K562 (cell line): ENCODE measurements around the gene IL6R. TPM values are rescaled to one million over a fixed set of nuclear protein-coding genes. Genes with fewer than 3 reads are reported as not detected.

ENCODE experiments used
- ATAC-seq: fragments of 200-7000 bp; cut with Tn5 transposase; 3 replicates; pipeline ENCODE4 v1.9.1; 2020; ENCODE audit warnings: moderate library complexity
- BruUV-seq: library from RNA; stranded (reverse); fragments of 400-500 nt; replicated peaks from 2 replicates; lab custom pipeline; 2021; lab: Mats Ljungman, UMichigan
- CTCF ChIA-PET: fragments of 300-600 bp; formaldehyde crosslinking; extraction: SDS; loops from one replicate; lab custom pipeline; 2021; ENCODE audit warnings: low intra/inter-chr PET ratio; lab: Yijun Ruan, JAX
- POLR2A ChIA-PET: fragments of 300-600, 350-650 bp; sonication (Branson Sonifier 250); formaldehyde crosslinking; extraction: SDS; loops from one replicate; lab custom pipeline; 2021; ENCODE audit warnings: antibody characterized with exemption, inconsistent platforms; lab: Yijun Ruan, JAX
- DNase-seq, 4 experiments: peaks; one replicate each; pipeline versions ENCODE4 v3.0.0 to v3.0.0-alpha.2; 2011 to 2018; ENCODE audit warnings: low spot score in 3 of 4, mixed read lengths in 3 of 4; ENCODE audit errors: extremely low read depth in 1 of 4
- FAIRE-seq: peaks from 2 replicates; lab custom pipeline; 2011; peaks lifted over from hg19 to GRCh38; lab: Jason Lieb, UNC
- H2AFZ ChIP-seq: 2 replicates; pipeline ENCODE4 v1.6.0; 2011; ENCODE audit warnings: low read depth, low read length, control low read depth, inconsistent platforms
- H3K27ac ChIP-seq: fragments of 200-600 bp; 3 replicates; pipeline ENCODE4 v1.8.0; 2011; ENCODE audit warnings: low read depth, mild to moderate bottlenecking, control low read depth, inconsistent platforms, low read length, moderate library complexity, mixed read lengths; ENCODE audit errors: extremely low read depth
- H3K27me3 ChIP-seq, 2 experiments: fragments of 300-600 bp in 1 of 2; 2 replicates in 1 of 2; 3 replicates in 1 of 2; pipeline versions ENCODE4 v1.6.0 to v1.8.0; 2011; ENCODE audit warnings: inconsistent platforms in 2 of 2, low read length in 2 of 2, mild to moderate bottlenecking in 1 of 2, mixed read lengths in 1 of 2, moderate library complexity in 1 of 2; ENCODE audit not compliant: control insufficient read depth in 2 of 2, insufficient read depth in 2 of 2
- H3K36me3 ChIP-seq: fragments of 300-600 bp; 3 replicates; pipeline ENCODE4 v1.8.0; 2011; ENCODE audit warnings: mild to moderate bottlenecking, low read length, inconsistent platforms; ENCODE audit not compliant: control insufficient read depth, insufficient read depth
- H3K4me1 ChIP-seq, 2 experiments: fragments of 200-600 bp in 1 of 2; replicated peaks in 1 of 2; 2 replicates in 1 of 2; 3 replicates in 1 of 2; pipeline versions ENCODE4 v1.5.1 to v1.8.0; 2011; ENCODE audit warnings: inconsistent platforms in 2 of 2, low read length in 2 of 2, mild to moderate bottlenecking in 1 of 2, mixed read lengths in 1 of 2, moderate library complexity in 1 of 2; ENCODE audit not compliant: control insufficient read depth in 2 of 2, insufficient read depth in 2 of 2
- H3K4me2 ChIP-seq: 2 replicates; pipeline ENCODE4 v1.6.1; 2011; ENCODE audit warnings: low read length, control low read depth, inconsistent platforms, mixed read lengths; ENCODE audit not compliant: insufficient read depth
- H3K4me3 ChIP-seq: fragments of 200-600 bp; sonication (generic), shearing (Covaris generic); 2 replicates; pipeline ENCODE4 v1.5.1; 2016; ENCODE audit warnings: control low read depth, inconsistent platforms
- H3K79me2 ChIP-seq: fragments of 200-600 bp; 3 replicates; pipeline ENCODE4 v1.8.0; 2011; ENCODE audit warnings: low read length, inconsistent platforms; ENCODE audit not compliant: control insufficient read depth, insufficient read depth
- H3K9ac ChIP-seq, 2 experiments: 2 replicates each; pipeline versions ENCODE4 v1.6.0 to v1.6.1; 2011; ENCODE audit warnings: low read depth in 2 of 2, low read length in 2 of 2, control low read depth in 1 of 2, inconsistent platforms in 1 of 2, mild to moderate bottlenecking in 1 of 2, mixed read lengths in 1 of 2; ENCODE audit not compliant: insufficient read depth in 1 of 2
- H3K9me1 ChIP-seq: one replicate; pipeline ENCODE4 v1.6.0; 2011; ENCODE audit warnings: inconsistent platforms, mild to moderate bottlenecking, low read length, moderate library complexity; ENCODE audit not compliant: control insufficient read depth, insufficient read depth
- H3K9me3 ChIP-seq: replicated peaks from 2 replicates; pipeline ENCODE4 v1.5.1; 2011; ENCODE audit warnings: low read depth, low read length, inconsistent platforms; ENCODE audit not compliant: control insufficient read depth, insufficient read depth
- H4K20me1 ChIP-seq: replicated peaks from 2 replicates; pipeline ENCODE4 v1.6.1; 2011; ENCODE audit warnings: low read length, inconsistent platforms, mixed read lengths; ENCODE audit not compliant: control insufficient read depth, insufficient read depth
- STAT5A ChIP-seq: IDR thresholded peaks from 2 replicates; pipeline ENCODE4 v1.6.1; 2012; ENCODE audit warnings: low read length, inconsistent platforms, borderline replicate concordance
- ZBTB40 ChIP-seq, 2 experiments: fragments of 450-650 bp in 1 of 2; sonication (generic) in 1 of 2; formaldehyde crosslinking in 1 of 2; IDR thresholded peaks; 2 replicates each; pipeline versions ENCODE4 v1.7.1 to v1.9.0; 2016 to 2022; ENCODE audit warnings: inconsistent platforms in 1 of 2, mild to moderate bottlenecking in 1 of 2, missing genetic modification reagents in 1 of 2
- ZBTB43 ChIP-seq: sonication (generic); formaldehyde crosslinking; IDR thresholded peaks from 2 replicates; pipeline ENCODE4 v1.8.0; 2023; ENCODE audit warnings: mild to moderate bottlenecking, missing genetic modification reagents
- ZNF668 ChIP-seq: fragments of 250-450 bp; sonication (Bioruptor Pico); IDR thresholded peaks from 2 replicates; pipeline ENCODE4 v1.8.0; 2022; ENCODE audit warnings: mild to moderate bottlenecking, inconsistent platforms
- WGBS: fragments of 100-300 bp; shearing (Covaris generic); methylation state at CpG from one replicate; pipeline ENCODE4 v1.1.6; 2016; ENCODE audit warnings: low coverage, mixed read lengths; ENCODE audit not compliant: insufficient coverage; ENCODE audit errors: missing lambda C conversion rate; 5-methylcytosine and 5-hydroxymethylcytosine counted together
- in situ Hi-C: fragments of 300-500 bp; cut with MboI; formaldehyde crosslinking; loops from 4 replicates; pipeline ENCODE4 v1.15.0; 2018; ENCODE audit warnings: inconsistent platforms, mixed read lengths
- intact Hi-C: fragments of 100-400 bp; cut with micrococcal nuclease; formaldehyde crosslinking; loops from 2 replicates; pipeline ENCODE4 v1.14.2; 2022
- polyA plus RNA-seq, 8 experiments: library from polyadenylated mRNA; depleted of rRNA in 4 of 8; stranded (reverse) in 5 of 8; unstranded in 3 of 8; fragments of >200 nt; fragmentation: Nextera tagmentation in 2 of 8; fragmentation: Illumina TruSeq in 1 of 8; extraction: Ambion mirVana in 2 of 8; extraction: Trizol in 1 of 8; gene quantifications; 2 replicates each; pipeline versions ENCODE4 v1.2.1 to v1.2.3, GENCODE V29; 2011 to 2014; ENCODE audit warnings: inconsistent platforms in 1 of 8, missing spikeins in 1 of 8
- total RNA-seq, 7 experiments: library from RNA; depleted of rRNA in 6 of 7; stranded (reverse); fragments of >200 nt in 6 of 7; fragmentation: Illumina TruSeq in 2 of 7; extraction: Trizol in 2 of 7; gene quantifications; 2 replicates each; pipeline versions ENCODE4 v1.2.1 to v1.2.3, GENCODE V29; 2011 to 2021; ENCODE audit warnings: low replicate concordance in 1 of 7

IL6R gene
- total and polyA plus RNA-seq, 9 of the 15 experiments (the other 6 are each of a cell fraction or from before 2014, with no cell fraction given): 0.05 to 1.1 (median 0.11) TPM; not detected in 2

GRCh38 chr1:154489695-154490274 is 84.6 kb downstream of the IL6R start:
- Histone ChIP-seq H3K36me3 (no peaks in the 10 kb centered on the region), H3K4me2 (no peak overlapping the region), H3K27me3 (0 out of 5 replicates have a peak, but pooled peaks cover 0 to 3% of the 10 kb centered on the region in 2 experiments), H3K4me3 (no peak overlapping the region), H3K4me1 (peaks cover 14 to 33% of the 10 kb centered on the region in 2 experiments), H4K20me1 (no peaks in the 10 kb centered on the region), H3K9me3 (no peaks in the 10 kb centered on the region), H3K9ac (no peak overlapping the region), H3K79me2 (no peaks in the 10 kb centered on the region), H3K27ac (no peak overlapping the region), H3K9me1 (peaks cover 3% of the 10 kb centered on the region), H2AFZ (no peak overlapping the region)
- no peak for FAIRE-seq
- TF ChIP-seq ZNF668 (no peak), STAT5A (no peak), ZBTB40 (IDR thresholded peaks at IDR 0.05) (peak; percentile 68), ZBTB40 (CRISPR knock-in tag; IDR thresholded peaks at IDR 0.05) (no peak), ZBTB43 (no peak)
- in situ Hi-C loops (loop anchor here (5.0 kb wide), 2 partner anchors 33 to 68 kb away; partner anchors contain the start of gene UBE2Q1), intact Hi-C loops (no loop called here)
- no peak for ATAC-seq
- WGBS: 14% methylated on average over 5 of the region's 5 CpGs
- ChIA-PET POLR2A (interaction anchor here (0.5 to 1.7 kb wide), 4 partner anchors 9 to 172 kb away, joined by 3 to 7 read pairs (median 4); no protein-coding TSS in a partner anchor), CTCF (interaction anchor here (0.5 to 1.0 kb wide), 3 partner anchors 8 to 40 kb away, joined by 3 to 6 read pairs (median 4); no protein-coding TSS in a partner anchor)
- no TSS peak for BruUV-seq
- no peak for DNase-seq
